HK-2 (cell line): ENCODE results near the gene DYNC1H1.

Experiments used
- DNase-seq: peaks from one replicate; pipeline ENCODE4 v3.0.0-alpha.2; 2018; ENCODE audit not compliant: unreplicated experiment

Gene DYNC1H1

GRCh38 chr14:101964297-101965180 lies at the start of gene DYNC1H1:
Gene DYNC1H1, plus strand, starts transcription at chr14:101964573. Its CDS starts 119 bp downstream, at chr14:101964692.
- DNase-seq: peak; percentile 89

- DNase-seq: no peak
Measured at GRCh38 chr14:101915871-101916815, 48.2 kb upstream of the DYNC1H1 start.

GRCh38 chr14:101916816-101917412 lies 47.5 kb upstream of the DYNC1H1 start:
- DNase-seq: no peak

GRCh38 chr14:101917413-101918017 lies 46.9 kb upstream of the DYNC1H1 start:
- no peak for DNase-seq

GRCh38 chr14:101918065-101918989 lies 46.0 kb upstream of the DYNC1H1 start:
- DNase-seq: no peak

GRCh38 chr14:101920271-101920670 lies 44.1 kb upstream of the DYNC1H1 start:
- DNase-seq: no peak

GRCh38 chr14:101922866-101923265 lies 41.5 kb upstream of the DYNC1H1 start:
- no peak for DNase-seq

- DNase-seq: no peak
Measured at GRCh38 chr14:101925152-101925551, 39.2 kb upstream of the DYNC1H1 start.

GRCh38 chr14:101926085-101926484 lies 38.3 kb upstream of the DYNC1H1 start:
- no peak for DNase-seq

GRCh38 chr14:101926620-101927019 lies 37.8 kb upstream of the DYNC1H1 start:
- DNase-seq: no peak

- no peak for DNase-seq
Measured at GRCh38 chr14:101927859-101928258, 36.5 kb upstream of the DYNC1H1 start.

GRCh38 chr14:101928415-101928841 lies 35.9 kb upstream of the DYNC1H1 start:
- DNase-seq: no peak

- no peak for DNase-seq
Measured at GRCh38 chr14:101929096-101929495, 35.3 kb upstream of the DYNC1H1 start.

GRCh38 chr14:101929946-101930345 lies 34.4 kb upstream of the DYNC1H1 start:
- no peak for DNase-seq

- DNase-seq: no peak
Measured at GRCh38 chr14:101932673-101933072, 31.7 kb upstream of the DYNC1H1 start.

GRCh38 chr14:101933209-101933608 lies 31.2 kb upstream of the DYNC1H1 start:
- DNase-seq: no peak

GRCh38 chr14:101934601-101935150 lies 29.7 kb upstream of the DYNC1H1 start:
- no peak for DNase-seq

- no peak for DNase-seq
Measured at GRCh38 chr14:101937926-101938767, 26.2 kb upstream of the DYNC1H1 start.

GRCh38 chr14:101939646-101940170 lies 24.7 kb upstream of the DYNC1H1 start:
- DNase-seq: no peak
